Loucy (cell line): Measurements from ENCODE around the gene BCAP31.

Experiments
- CTCF ChIP-seq: fragments of 200-600 bp; sonication (generic); conservative IDR thresholded peaks from 2 replicates; pipeline ENCODE4 v1.5.1; 2014; ENCODE audit warnings: mild to moderate bottlenecking, antibody characterized with exemption, low read length
- EZH2phosphoT487 ChIP-seq: fragments of 200-600 bp; IDR thresholded peaks from 2 replicates; pipeline ENCODE4 v1.6.1; 2018; ENCODE audit warnings: antibody characterized with exemption, mild to moderate bottlenecking, moderate library complexity, borderline replicate concordance

- TF ChIP-seq CTCF, result no peak
- no peak for TF ChIP-seq EZH2phosphoT487
Measured at GRCh38 chrX:153673428-153674218, 50.6 kb downstream of the BCAP31 start, which contains the start of gene PNCK.
